HG03439 (cell line): ENCODE measurements around the gene SASS6.

Experiments used
- ATAC-seq: cut with Tn5 transposase; IDR thresholded peaks from one replicate; pipeline ENCODE4 v1.9.1; 2021; ENCODE audit warnings: mild to moderate bottlenecking, moderate library complexity; ENCODE audit not compliant: unreplicated experiment

SASS6 gene

DNA sequence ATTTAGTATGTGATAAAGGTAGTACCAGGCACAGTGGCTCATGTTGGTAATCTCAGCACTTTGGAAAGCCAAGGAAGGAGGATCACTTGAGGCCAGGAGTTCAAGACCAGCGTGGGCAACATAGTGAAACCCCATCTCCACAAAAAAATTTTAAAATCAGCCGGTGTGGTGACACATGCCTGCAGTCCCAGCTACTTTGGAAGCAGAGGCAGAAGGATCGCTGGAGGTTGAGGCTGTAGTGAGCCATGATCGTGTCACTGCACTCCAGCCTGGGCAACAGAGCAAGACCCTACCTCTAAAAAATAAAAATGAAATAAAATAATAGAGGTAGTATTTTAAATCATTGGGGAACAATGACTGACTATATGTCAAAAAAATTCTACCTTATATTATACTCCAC is 17.2 kb downstream of the SASS6 start:
- ATAC-seq: no peak

GRCh38 chr1:100109554-100110066 is 23.1 kb downstream of the SASS6 start:
- no peak for ATAC-seq

- no peak for ATAC-seq
Observed at GRCh38 chr1:100107696-100108095, 25.0 kb downstream of the SASS6 start.

DNA sequence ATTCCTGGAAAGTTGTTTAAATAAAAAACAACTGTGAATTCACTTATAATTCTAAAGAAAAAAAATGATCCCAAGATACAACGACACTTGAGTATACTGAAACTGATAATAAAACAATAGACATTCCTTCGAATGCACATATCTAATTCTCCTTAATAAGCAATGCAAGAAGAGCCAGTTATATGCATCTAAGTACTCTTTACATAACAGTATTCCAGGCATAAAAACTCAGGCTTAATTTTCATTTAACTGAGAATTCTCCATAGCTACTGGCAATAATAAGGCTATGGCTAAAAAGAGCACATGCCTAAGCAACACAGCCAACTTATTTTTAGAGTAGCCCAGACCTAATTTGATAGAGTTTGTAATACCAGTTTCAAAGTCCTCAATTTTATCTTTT is 31.2 kb downstream of the SASS6 start:
- no peak for ATAC-seq

DNA sequence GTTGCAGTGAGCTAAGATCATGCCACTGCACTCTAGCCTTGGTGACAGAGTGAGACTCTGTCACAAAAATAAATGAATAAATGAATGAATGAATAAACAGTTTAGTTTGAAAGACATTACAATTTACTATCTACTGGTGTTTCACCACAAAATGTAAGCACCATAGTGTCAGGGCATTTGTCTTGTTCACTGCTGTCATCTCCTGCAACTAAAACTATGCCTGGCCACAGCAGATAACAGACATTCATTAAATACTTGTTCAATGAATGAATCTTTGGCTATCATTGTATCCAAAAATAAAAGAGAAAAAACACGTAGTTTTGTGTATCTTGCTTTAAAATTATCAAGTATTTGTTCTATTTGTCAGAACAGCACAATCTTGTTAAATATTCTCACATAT is 32.5 kb downstream of the SASS6 start:
- ATAC-seq: no peak

DNA sequence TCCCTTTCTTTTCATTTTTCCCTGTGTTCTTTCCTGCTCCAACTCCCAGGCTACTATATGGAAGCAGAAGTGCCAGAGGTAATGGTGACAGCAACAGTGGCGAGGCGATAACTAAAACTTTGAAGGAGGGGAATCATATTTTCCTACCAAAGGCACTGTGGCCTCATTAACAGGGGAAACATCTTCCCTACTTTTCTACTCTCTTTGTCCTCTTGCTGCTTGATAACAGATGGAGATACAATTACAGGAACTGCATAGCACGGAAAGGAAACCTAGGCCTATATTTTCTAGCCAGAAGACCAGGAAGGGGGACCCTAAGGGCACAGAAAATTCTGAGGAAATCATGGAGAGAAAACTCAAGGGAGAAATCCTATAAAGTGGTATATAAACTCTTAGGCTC is 42.3 kb downstream of the SASS6 start:
- no peak for ATAC-seq

DNA sequence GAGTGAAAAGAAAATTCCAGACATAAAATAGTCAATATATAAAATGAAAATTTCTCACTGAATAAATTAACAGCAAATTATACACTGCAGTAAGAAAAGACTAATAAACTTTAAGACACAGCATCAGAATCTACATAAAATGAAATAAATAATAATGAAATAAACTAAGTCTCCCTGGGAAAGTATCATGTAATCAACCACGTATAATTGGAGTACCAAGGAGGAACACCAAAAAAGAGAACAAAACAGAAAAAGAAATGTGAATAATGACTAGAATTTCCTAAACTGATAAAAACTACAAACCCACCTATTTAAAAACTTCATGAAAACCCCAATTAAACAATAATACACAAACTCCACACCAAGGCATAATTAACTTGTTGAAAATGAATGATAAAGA is 43.6 kb downstream of the SASS6 start:
- ATAC-seq: no peak

GRCh38 chr1:100087396-100087795 is 45.3 kb downstream of the SASS6 start:
- no peak for ATAC-seq

- no peak for ATAC-seq
Observed at GRCh38 chr1:100080331-100080730, 52.4 kb downstream of the SASS6 start.

DNA sequence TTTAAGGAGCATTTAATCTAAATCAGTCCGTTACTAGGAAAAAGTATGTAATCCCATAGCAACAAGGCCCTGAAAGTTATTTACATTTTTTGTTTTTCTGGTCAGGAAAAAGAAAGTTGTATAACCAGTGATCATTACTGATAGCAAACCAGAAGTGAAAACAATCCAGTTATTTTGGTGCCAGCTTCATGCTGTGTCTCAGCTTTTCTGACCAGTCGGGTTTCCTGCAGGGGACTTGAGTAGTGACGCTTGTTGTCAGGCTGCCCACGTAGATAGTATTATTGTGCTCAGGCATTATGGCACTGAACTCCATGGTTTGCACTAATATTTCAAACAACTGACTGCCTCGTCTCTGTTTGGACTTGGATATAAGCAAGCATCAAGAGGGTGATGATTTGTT is 55.2 kb downstream of the SASS6 start:
- ATAC-seq: peak; percentile 60

DNA sequence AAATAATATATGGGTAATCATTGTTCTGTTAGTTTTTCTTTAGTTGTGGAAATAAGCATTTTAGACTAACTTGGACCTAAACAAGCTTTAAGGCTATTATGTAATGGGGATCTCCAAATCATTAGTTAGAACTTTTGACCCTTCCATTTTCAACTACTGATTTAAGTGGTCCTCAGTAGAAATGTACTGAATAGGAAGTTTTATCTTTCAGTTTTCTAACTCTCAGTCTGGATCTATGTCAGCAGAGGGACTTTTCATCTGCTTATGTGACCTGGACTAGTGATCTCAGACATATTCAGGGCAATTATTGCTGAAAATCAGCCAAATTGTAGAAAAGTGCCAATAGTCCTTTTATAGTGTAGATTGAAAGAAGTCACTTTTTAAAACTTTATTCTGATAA is 56.0 kb downstream of the SASS6 start:
- peak; percentile 78 for ATAC-seq

DNA sequence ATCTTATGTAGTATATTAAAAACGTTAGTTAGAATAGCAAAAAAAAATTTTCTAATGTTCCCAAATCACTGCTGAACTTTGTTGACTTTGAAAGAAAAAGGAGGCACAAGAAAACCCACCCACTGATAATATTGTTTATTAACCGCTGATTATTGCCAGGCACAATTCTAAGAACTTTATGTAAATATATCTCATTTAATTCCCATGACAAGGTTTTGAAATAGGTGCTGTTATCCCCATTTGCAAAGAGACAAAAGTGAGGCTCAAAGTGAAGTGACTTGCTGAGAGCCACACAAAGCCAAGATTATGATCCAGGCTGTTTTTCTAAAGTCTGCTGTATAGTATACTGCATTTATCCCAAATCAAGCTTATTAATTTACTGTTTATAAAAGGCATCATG is 56.4 kb downstream of the SASS6 start:
- ATAC-seq: no peak

DNA sequence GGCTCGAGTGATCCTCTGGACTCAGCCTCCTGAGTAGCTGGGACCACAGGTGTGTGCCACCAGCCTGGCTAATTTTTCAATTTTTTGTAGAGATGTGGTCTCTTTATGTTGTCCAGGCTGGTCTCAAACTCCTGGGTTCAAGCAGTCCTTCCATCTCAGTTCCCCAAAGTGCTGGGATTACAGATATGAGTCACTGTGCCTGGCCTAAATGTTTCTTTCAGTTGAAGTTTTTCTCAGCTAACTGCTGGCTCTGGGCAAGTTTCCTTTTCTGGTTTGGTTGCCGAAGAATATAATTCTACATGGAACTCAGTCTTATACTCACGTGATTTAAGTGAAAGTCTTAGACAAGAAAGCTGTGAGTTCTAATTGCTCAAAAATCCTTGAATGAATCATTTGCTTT is 57.0 kb downstream of the SASS6 start:
- peak; percentile 37 for ATAC-seq

DNA sequence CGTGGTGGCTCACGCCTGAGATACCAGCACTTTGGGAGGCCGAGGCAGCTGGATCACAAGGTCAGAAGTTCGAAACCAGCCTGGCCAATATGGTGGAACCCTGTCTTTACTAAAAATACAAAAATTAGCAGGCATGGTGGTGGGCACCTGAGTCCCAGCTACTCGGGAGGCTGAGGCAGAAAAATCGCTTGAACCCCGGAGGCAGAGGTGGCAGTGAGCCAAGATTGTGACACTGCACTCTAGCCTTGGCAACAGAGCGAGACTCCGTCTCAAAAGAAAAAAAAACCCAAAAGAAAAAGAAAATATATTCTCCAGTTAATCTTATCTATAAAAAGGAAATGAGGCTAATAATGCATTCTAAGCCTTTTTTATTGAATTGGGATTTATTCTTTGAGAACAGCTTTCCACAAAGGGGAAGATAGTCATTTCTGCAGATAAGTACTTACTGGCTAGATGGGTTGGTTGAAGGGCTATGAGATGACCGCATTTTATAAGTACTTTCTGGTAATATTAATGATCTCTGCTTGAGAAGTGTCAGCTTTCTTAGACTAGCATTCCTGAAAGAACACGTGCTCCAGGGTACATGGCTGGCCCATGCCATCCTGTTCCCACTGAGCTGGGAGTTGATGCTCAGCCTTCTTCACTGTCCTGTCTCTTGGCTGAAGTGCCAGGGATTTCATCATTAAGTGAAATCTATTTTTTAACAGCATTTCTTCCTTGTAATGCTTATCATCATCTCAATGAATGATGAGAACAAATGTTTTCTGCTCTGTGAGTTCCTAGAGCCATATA is 57.9 kb downstream of the SASS6 start:
- ATAC-seq: no peak

- ATAC-seq: no peak
Observed at GRCh38 chr1:100073531-100073930, 59.2 kb downstream of the SASS6 start.

GRCh38 chr1:100070201-100070939 is 62.4 kb downstream of the SASS6 start:
- no peak for ATAC-seq

GRCh38 chr1:100065969-100066227 is 66.8 kb downstream of the SASS6 start:
- no peak for ATAC-seq

GRCh38 chr1:100065183-100065968 is 67.4 kb downstream of the SASS6 start:
- ATAC-seq: no peak

DNA sequence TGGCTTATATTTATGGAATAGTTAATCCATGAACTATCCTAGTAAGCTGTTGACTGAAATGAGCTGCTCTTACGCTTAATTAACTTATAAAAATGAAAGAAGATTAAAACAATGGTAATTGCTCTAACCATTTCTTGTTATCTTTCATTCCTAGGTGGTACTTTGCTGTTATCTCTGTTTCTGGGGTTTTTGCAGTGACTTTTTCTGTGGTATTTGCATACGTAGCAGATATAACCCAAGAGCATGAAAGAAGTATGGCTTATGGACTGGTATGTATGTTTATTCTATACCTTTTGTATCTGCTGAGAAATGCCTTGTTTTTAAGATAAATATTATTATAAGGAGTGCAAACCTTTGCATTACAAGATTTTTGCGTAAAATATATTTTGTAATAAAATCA is 71.0 kb downstream of the SASS6 start:
- no peak for ATAC-seq

DNA sequence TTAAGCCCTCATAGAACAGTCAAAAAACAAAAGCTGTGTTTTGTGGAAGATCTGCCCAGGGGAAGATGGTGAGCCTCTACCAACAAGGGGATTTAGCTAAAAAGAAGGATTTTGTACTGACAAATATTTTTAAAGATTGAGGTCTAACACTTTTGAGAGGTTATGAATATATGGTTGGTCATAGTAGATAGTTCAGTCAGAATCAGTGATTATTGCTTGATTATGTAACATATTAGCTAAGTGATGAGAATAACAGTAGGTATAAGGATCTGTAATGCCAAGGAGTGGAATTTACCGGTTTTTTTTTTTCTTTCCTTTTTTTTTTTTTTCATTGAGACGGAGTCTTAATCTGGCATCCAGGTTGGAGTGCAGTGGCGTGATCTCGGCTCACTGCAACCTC is 79.0 kb downstream of the SASS6 start:
- ATAC-seq: no peak

DNA sequence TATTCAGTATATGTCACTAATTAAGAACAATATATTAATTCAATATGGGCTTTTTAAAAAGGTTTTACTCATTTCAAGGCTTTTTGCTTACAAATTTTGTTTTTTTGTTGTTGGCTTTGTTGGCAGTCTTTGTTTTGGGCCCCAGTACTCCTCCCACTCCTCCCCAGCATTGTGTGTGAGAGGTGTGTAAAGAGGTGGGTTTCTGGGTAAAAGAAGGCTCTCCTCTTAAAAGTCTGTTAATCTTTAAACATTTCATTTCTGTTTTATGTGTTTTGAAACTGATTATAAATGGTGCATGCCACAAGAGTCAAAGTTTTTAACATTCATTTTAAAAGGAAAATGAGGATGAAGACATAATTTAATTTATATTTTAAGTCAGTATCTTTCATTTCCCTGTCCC is 79.6 kb downstream of the SASS6 start:
- no peak for ATAC-seq

- ATAC-seq: no peak
Observed at GRCh38 chr1:100051893-100052292, 80.8 kb downstream of the SASS6 start.
